Ectodermal cell (in vitro differentiated cells): ENCODE data around the gene CLDN2.

Experiments used
- H3K27ac ChIP-seq: 2 replicates; pipeline ENCODE4 v1.7.0; 2013; ENCODE audit warnings: mild to moderate bottlenecking, low read depth, low read length; ENCODE audit not compliant: insufficient read depth, poor library complexity, severe bottlenecking
- H3K27me3 ChIP-seq: 2 replicates; pipeline ENCODE4 v1.7.0; 2013; ENCODE audit warnings: mild to moderate bottlenecking, low read length; ENCODE audit not compliant: insufficient read depth, control insufficient read depth, poor library complexity, severe bottlenecking
- H3K36me3 ChIP-seq: one replicate; pipeline ENCODE4 v1.7.0; 2013; ENCODE audit warnings: low read length; ENCODE audit not compliant: control insufficient read depth, insufficient read depth
- H3K4me1 ChIP-seq: one replicate; pipeline ENCODE4 v1.7.0; 2013; ENCODE audit warnings: low read length; ENCODE audit not compliant: control insufficient read depth, insufficient read depth
- H3K4me3 ChIP-seq: 2 replicates; pipeline ENCODE4 v1.7.0; 2013; ENCODE audit warnings: low read depth, low read length, control low read depth; ENCODE audit not compliant: insufficient read depth
- H3K9me3 ChIP-seq: 2 replicates; pipeline ENCODE4 v1.7.0; 2013; ENCODE audit warnings: mild to moderate bottlenecking, low read length, moderate library complexity; ENCODE audit not compliant: control insufficient read depth
- WGBS, 2 experiments: methylation state at CpG; one replicate each; pipeline ENCODE4 v1.1.7; 2013; ENCODE audit warnings: missing lambda C conversion rate in 2 of 2; 5-methylcytosine and 5-hydroxymethylcytosine counted together

Gene CLDN2

GRCh38 chrX:106917830-106918500 lies 2.2 kb upstream of the CLDN2 start:
- H3K36me3 ChIP-seq, result no peaks in the 10 kb centered on the region
- H3K27ac ChIP-seq, result no peak overlapping the region
- no peak overlapping the region for H3K4me3 ChIP-seq
- H3K27me3 ChIP-seq, result no peaks in the 10 kb centered on the region
- WGBS, 2 experiments, result 85% methylated on average over 5 to 6 of the region's 6 CpGs
- no peaks in the 10 kb centered on the region for H3K9me3 ChIP-seq
- peaks cover 3% of the 10 kb centered on the region for H3K4me1 ChIP-seq

DNA sequence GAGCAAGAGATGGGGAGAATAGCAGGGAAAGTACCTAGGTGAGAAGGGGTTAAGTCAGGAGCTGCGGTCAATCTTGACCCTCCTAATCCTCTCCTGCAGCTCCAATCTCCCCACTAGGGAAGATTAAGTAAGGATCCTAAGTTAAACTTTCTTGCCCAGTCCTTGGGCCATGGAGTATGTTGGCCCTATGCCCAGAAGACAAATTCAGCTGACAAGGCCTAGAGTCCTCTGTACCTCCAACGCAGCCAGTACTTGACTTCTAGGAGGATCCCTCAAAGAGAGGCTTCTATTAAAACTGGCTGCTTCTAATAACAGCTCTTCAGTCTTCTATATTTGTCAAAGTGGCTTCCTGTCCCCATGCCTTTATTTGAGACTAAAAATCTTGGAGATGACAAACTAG lies 1.4 kb downstream of the CLDN2 start:
- Histone ChIP-seq H3K27me3 (no peaks in the 10 kb centered on the region), H3K4me1 (peaks cover 3% of the 10 kb centered on the region), H3K27ac (no peak overlapping the region), H3K4me3 (no peak overlapping the region), H3K36me3 (no peaks in the 10 kb centered on the region), H3K9me3 (no peaks in the 10 kb centered on the region)
- WGBS, 2 experiments, result 92 to 94% methylated on average over 1 to 2 of the region's 2 CpGs

DNA sequence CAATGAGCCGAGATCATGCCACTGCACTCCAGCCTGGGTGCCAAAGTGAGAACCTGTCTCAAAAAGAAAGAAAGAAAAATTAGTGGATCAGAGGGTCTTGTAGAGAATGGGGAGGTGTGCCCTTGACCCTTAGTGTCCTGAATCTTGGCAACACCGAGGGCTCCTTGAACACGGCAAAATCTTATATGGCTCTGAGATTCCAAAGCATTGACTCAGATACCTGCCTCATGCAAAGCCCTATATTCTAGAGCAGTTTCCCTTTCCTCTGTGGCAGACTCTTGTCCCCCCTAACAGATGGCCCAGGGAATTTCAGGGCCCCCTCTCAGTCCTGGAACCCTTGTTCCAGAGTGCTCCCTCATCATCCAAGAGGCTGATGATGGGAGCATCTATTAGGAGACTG lies 6.8 kb downstream of the CLDN2 start:
- Histone ChIP-seq H3K27ac (no peak overlapping the region), H3K27me3 (no peaks in the 10 kb centered on the region), H3K9me3 (no peaks in the 10 kb centered on the region), H3K4me1 (no peaks in the 10 kb centered on the region), H3K4me3 (no peak overlapping the region), H3K36me3 (no peaks in the 10 kb centered on the region)
- WGBS, 2 experiments, result 91 to 94% methylated on average over 3 of the region's 3 CpGs

- Histone ChIP-seq H3K4me3 (no peak overlapping the region), H3K27ac (no peak overlapping the region), H3K4me1 (no peaks in the 10 kb centered on the region), H3K36me3 (no peaks in the 10 kb centered on the region), H3K27me3 (no peaks in the 10 kb centered on the region), H3K9me3 (no peaks in the 10 kb centered on the region)
- WGBS, 2 experiments, result 93 to 96% methylated on average over 4 to 5 of the region's 5 CpGs
These were observed 7.5 kb downstream of the CLDN2 start for GRCh38 chrX:106927700-106928099.

DNA sequence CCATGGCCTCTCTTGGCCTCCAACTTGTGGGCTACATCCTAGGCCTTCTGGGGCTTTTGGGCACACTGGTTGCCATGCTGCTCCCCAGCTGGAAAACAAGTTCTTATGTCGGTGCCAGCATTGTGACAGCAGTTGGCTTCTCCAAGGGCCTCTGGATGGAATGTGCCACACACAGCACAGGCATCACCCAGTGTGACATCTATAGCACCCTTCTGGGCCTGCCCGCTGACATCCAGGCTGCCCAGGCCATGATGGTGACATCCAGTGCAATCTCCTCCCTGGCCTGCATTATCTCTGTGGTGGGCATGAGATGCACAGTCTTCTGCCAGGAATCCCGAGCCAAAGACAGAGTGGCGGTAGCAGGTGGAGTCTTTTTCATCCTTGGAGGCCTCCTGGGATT lies 8.0 kb downstream of the CLDN2 start:
- Histone ChIP-seq H3K27me3 (no peaks in the 10 kb centered on the region), H3K27ac (no peak overlapping the region), H3K36me3 (no peaks in the 10 kb centered on the region), H3K9me3 (no peaks in the 10 kb centered on the region), H3K4me3 (no peak overlapping the region), H3K4me1 (no peaks in the 10 kb centered on the region)
- WGBS, 2 experiments, result 88 to 94% methylated on average over 4 of the region's 4 CpGs

GRCh38 chrX:106931831-106932491 lies 11.8 kb downstream of the CLDN2 start:
- Histone ChIP-seq H3K4me3 (no peak overlapping the region), H3K27me3 (no peaks in the 10 kb centered on the region), H3K36me3 (no peaks in the 10 kb centered on the region), H3K4me1 (no peaks in the 10 kb centered on the region), H3K27ac (no peak overlapping the region), H3K9me3 (no peaks in the 10 kb centered on the region)
- 92 to 96% methylated on average over 3 of the region's 3 CpGs for WGBS, 2 experiments

GRCh38 chrX:106932492-106932923 lies 12.3 kb downstream of the CLDN2 start:
- Histone ChIP-seq H3K4me1 (no peaks in the 10 kb centered on the region), H3K27ac (no peak overlapping the region), H3K4me3 (no peak overlapping the region), H3K36me3 (no peaks in the 10 kb centered on the region), H3K9me3 (no peaks in the 10 kb centered on the region), H3K27me3 (no peaks in the 10 kb centered on the region)
- 89 to 96% methylated on average over 4 of the region's 4 CpGs for WGBS, 2 experiments

- H3K27ac ChIP-seq, result no peak overlapping the region
These were observed 12.8 kb downstream of the CLDN2 start for GRCh38 chrX:106932960-106933537.

DNA sequence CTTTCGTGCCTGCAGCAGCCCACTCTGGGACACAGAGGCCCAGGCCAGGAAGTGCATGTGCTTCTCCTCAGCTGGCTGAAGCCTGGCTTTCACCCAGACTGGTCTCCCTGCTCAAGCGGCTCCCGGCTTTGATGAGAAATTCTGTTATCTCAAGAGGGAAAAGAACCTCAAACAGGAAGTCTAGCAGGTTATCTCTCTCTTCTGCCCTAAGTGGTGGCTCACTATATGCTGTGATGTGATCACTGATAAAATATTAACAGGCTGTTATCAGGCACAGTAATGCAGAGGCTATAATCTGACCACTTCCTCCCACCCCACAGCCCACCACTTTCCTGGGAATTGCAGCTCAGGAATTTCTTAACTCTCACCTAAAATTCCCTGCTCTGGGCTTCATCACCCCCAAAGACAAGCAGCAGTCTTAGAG lies 13.3 kb downstream of the CLDN2 start:
- no peaks in the 10 kb centered on the region for H3K9me3 ChIP-seq
- no peaks in the 10 kb centered on the region for H3K4me1 ChIP-seq
- no peaks in the 10 kb centered on the region for H3K36me3 ChIP-seq
- H3K27me3 ChIP-seq, result no peaks in the 10 kb centered on the region
- H3K27ac ChIP-seq, result no peak overlapping the region
- 72 to 96% methylated on average over 3 of the region's 3 CpGs for WGBS, 2 experiments
- no peak overlapping the region for H3K4me3 ChIP-seq

More at GRCh38 chrX:106932960-106933537, 12.8 kb downstream of the CLDN2 start:
- Histone ChIP-seq H3K36me3 (no peaks in the 10 kb centered on the region), H3K4me3 (no peak overlapping the region), H3K27me3 (no peaks in the 10 kb centered on the region), H3K4me1 (no peaks in the 10 kb centered on the region), H3K9me3 (no peaks in the 10 kb centered on the region)
- WGBS, 2 experiments, result 91 to 94% methylated on average over 6 of the region's 6 CpGs

DNA sequence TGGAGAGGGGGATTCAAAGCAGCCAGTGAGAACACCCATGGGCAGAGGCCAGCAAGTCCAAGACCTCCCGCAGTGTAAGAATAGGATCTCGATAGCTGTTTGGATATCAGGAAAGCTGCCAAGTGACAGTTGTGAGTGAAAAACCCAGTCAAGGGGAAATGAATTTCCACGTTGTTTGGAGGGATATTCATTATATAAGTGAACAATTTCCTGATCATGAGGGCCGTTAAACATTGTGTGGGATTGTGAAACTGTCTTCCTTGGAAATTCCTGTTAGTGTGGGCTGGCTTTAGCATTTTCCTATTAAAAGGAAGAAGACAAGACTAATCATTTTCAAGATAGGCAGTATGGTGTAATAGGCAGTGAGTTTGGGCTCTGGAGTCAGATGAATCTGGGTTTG lies 15.0 kb downstream of the CLDN2 start:
- WGBS, 2 experiments, result 89 to 91% methylated on average over 4 of the region's 4 CpGs

More for the DNA sequence above, 15.0 kb downstream of the CLDN2 start:
- H3K27me3 ChIP-seq, result no peaks in the 10 kb centered on the region
- no peaks in the 10 kb centered on the region for H3K36me3 ChIP-seq
- no peaks in the 10 kb centered on the region for H3K9me3 ChIP-seq
- H3K27ac ChIP-seq, result no peak overlapping the region
- no peak overlapping the region for H3K4me3 ChIP-seq
- no peaks in the 10 kb centered on the region for H3K4me1 ChIP-seq
